Ectodermal cell (in vitro differentiated cells): ENCODE measurements around the gene GFOD2. TPM values are rescaled to one million over a fixed set of nuclear protein-coding genes. Genes with fewer than 3 reads are reported as not detected.
A peak's percentile ranks its signal among the peaks of the same experiment; 100 is the strongest.

Source experiments
- H3K27ac ChIP-seq: 2 replicates; pipeline ENCODE4 v1.7.0; 2013; ENCODE audit warnings: mild to moderate bottlenecking, low read depth, low read length; ENCODE audit not compliant: insufficient read depth, poor library complexity, severe bottlenecking
- H3K27me3 ChIP-seq: 2 replicates; pipeline ENCODE4 v1.7.0; 2013; ENCODE audit warnings: mild to moderate bottlenecking, low read length; ENCODE audit not compliant: insufficient read depth, control insufficient read depth, poor library complexity, severe bottlenecking
- H3K36me3 ChIP-seq: one replicate; pipeline ENCODE4 v1.7.0; 2013; ENCODE audit warnings: low read length; ENCODE audit not compliant: control insufficient read depth, insufficient read depth
- H3K4me1 ChIP-seq: one replicate; pipeline ENCODE4 v1.7.0; 2013; ENCODE audit warnings: low read length; ENCODE audit not compliant: control insufficient read depth, insufficient read depth
- H3K4me3 ChIP-seq: 2 replicates; pipeline ENCODE4 v1.7.0; 2013; ENCODE audit warnings: low read depth, low read length, control low read depth; ENCODE audit not compliant: insufficient read depth
- H3K9me3 ChIP-seq: 2 replicates; pipeline ENCODE4 v1.7.0; 2013; ENCODE audit warnings: mild to moderate bottlenecking, low read length, moderate library complexity; ENCODE audit not compliant: control insufficient read depth
- WGBS, 2 experiments: methylation state at CpG; one replicate each; pipeline ENCODE4 v1.1.7; 2013; ENCODE audit warnings: missing lambda C conversion rate in 2 of 2; 5-methylcytosine and 5-hydroxymethylcytosine counted together
- polyA plus RNA-seq, 4 experiments: library from polyadenylated mRNA; stranded (reverse); fragments of 50-300 nt; gene quantifications; one replicate each; pipeline ENCODE4 v1.2.3, GENCODE V29; 2013

The GFOD2 gene, protein sequence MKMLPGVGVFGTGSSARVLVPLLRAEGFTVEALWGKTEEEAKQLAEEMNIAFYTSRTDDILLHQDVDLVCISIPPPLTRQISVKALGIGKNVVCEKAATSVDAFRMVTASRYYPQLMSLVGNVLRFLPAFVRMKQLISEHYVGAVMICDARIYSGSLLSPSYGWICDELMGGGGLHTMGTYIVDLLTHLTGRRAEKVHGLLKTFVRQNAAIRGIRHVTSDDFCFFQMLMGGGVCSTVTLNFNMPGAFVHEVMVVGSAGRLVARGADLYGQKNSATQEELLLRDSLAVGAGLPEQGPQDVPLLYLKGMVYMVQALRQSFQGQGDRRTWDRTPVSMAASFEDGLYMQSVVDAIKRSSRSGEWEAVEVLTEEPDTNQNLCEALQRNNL
- 27.2 TPM for polyA plus RNA-seq (2013, experiment 1 of 4)
- 25.7 TPM for polyA plus RNA-seq (2013, experiment 2 of 4)
- 18.5 TPM for polyA plus RNA-seq (2013, experiment 3 of 4)
- 20.8 TPM for polyA plus RNA-seq (2013, experiment 4 of 4)

DNA sequence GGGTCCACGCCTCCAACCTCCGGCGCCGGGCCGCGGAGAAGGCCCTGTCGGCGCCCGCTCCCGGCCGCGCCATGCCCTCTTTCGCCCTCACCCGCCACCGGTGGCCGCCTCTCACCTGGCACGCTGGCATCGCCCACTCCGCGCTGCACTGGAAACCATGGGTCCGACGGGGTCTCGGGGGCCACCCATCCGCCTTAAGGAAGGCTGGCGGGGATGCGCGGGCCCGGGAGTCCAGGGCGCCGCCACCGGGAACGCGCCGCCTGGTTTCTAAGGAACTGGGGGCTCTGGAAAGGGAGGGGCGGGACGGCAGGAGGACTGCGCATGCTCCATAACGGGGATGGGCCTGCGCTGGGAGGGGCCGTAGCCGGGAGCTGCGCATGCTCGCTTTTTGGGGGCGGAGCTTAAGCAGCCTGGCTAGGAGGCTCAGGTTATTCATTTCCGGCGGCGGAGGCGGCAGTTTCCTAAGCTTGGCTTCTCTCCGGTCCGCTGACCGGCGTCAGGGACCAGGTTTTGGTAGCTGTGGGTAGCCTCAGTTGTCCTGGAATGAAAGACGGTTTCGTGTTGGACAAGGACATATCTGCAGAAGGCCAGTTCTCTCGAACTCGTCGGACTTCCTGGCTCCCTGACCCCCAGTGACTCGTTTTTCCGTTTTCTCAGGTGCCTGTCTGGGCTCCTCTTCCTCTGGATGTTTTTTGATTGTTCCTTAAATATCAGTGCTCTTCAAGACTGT is at the start of gene GFOD2:
GFOD2 (minus strand) TSS at position 269 of the 730 bp plus-strand sequence. CDS start 33,601 bp downstream, outside the sequence.
- Histone ChIP-seq H3K9me3 (no peaks in the 10 kb centered on the region), H3K4me1 (peaks cover 10% of the 10 kb centered on the region), H3K4me3 (peak within 1 kb of the TSS; percentile 91), H3K27me3 (no peaks in the 10 kb centered on the region), H3K36me3 (no peaks in the 10 kb centered on the region), H3K27ac (no peak within 1 kb of the TSS)
- 0% methylated on average over 59 of the region's 59 CpGs for WGBS, 2 experiments

DNA sequence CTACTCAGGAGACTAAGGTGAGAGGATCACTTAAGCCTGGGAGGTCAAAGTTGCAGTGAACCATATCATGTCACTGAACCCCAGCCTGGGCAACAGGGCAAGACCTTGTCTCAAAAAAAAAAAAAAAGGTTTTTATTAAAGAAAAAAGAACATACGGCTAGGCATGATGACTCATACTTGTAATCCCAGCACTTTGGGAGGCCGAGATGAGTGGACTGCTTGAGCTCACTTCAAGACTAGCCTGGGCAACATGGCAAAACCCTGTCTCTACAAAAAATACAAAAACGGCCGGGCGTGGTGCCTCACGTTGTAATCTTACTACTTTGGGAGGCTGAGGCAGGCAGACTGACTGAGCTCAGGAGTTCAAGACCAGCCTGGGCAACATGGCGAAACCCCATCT is 48.8 kb upstream of the GFOD2 start:
- no peak overlapping the region for H3K27ac ChIP-seq
- H3K4me3 ChIP-seq: no peak overlapping the region
- peaks cover 5% of the 10 kb centered on the region for H3K4me1 ChIP-seq
- no peaks in the 10 kb centered on the region for H3K9me3 ChIP-seq
- no peaks in the 10 kb centered on the region for H3K27me3 ChIP-seq
- H3K36me3 ChIP-seq: no peaks in the 10 kb centered on the region
- WGBS, 2 experiments: 90 to 96% methylated on average over 7 of the region's 7 CpGs

GRCh38 chr16:67766291-67766690 is 47.2 kb upstream of the GFOD2 start:
- no peaks in the 10 kb centered on the region for H3K9me3 ChIP-seq
- H3K4me3 ChIP-seq: no peak overlapping the region
- H3K27ac ChIP-seq: no peak overlapping the region
- peaks cover 5% of the 10 kb centered on the region for H3K4me1 ChIP-seq
- no peaks in the 10 kb centered on the region for H3K27me3 ChIP-seq
- 87 to 91% methylated on average over 4 of the region's 4 CpGs for WGBS, 2 experiments
- no peaks in the 10 kb centered on the region for H3K36me3 ChIP-seq

DNA sequence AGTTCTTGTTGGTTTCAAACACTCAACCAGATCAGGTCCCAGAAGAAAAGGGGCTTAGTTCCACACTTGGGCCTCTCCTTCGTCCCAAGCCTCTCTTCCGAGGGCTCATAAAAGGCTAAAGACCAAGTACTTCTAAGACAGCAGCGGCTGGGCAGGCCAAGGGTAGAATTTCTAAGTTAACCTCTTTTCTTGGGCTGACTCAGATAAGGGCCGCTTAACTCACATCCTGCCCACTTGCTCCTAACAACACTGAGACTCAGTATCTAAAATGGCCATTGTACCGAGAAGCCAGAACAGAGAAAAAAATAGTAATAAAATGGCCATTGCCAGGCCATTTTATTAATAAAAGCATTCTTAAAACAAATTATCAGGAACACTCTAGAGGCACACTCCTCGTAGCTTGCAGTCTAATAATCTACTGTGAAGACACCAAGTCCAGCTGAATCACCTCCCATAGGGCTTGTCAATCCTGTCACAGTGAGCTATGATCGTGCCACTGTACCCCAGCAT is 45.1 kb upstream of the GFOD2 start:
- Histone ChIP-seq H3K4me1 (peaks cover 5% of the 10 kb centered on the region), H3K9me3 (no peaks in the 10 kb centered on the region), H3K36me3 (no peaks in the 10 kb centered on the region), H3K27ac (no peak overlapping the region), H3K4me3 (no peak overlapping the region), H3K27me3 (no peaks in the 10 kb centered on the region)
- 92 to 97% methylated on average over 7 of the region's 7 CpGs for WGBS, 2 experiments

DNA sequence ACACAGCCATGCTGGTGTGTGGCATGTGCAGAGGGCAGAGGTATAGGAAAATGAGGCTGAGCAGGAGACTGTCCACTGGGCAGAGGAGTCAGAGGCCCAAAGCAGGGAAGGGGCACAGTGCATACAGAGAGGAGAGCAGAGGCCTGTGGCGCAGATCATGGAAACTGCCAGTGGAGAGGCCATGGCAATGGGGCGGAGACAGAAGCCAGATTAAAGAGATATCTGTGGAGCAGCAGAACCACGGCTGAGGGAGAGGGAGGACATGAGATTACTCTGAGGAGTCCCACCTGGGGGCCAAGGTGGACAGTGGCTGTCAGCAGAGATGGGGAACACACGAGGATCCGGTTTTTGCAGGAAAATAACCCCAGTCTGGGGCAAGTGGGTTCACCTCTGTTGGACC is 44.0 kb upstream of the GFOD2 start:
- Histone ChIP-seq H3K9me3 (no peaks in the 10 kb centered on the region), H3K4me3 (no peak overlapping the region), H3K27me3 (no peaks in the 10 kb centered on the region), H3K36me3 (no peaks in the 10 kb centered on the region), H3K27ac (no peak overlapping the region), H3K4me1 (peaks cover 5% of the 10 kb centered on the region)
- WGBS, 2 experiments: 96 to 97% methylated on average over 5 of the region's 5 CpGs

- Histone ChIP-seq H3K4me3 (no peak overlapping the region), H3K27ac (no peak overlapping the region), H3K9me3 (no peaks in the 10 kb centered on the region), H3K4me1 (peaks cover 5% of the 10 kb centered on the region), H3K27me3 (no peaks in the 10 kb centered on the region), H3K36me3 (no peaks in the 10 kb centered on the region)
- 94 to 95% methylated on average over 2 of the region's 2 CpGs for WGBS, 2 experiments
Measured at GRCh38 chr16:67762385-67762784, 43.3 kb upstream of the GFOD2 start.

DNA sequence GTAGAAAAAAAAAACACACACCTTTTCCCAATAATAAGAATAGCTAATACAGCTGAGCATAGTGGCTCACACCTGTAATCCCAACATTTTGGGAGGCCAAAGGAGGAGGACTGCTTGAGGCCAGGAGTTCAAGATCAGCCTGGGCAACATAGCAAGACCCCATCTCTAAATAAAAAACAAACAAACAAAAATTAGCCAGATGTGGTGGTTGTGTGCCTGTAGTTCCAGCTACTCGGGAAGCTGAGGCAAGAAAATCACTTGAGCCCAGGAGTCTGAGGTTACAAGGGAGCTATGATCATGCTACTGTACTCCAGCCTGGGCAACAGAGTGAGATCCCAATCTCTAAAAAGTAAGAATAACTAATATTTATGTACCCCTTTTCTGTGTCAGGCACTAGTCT is 42.8 kb upstream of the GFOD2 start:
- no peaks in the 10 kb centered on the region for H3K9me3 ChIP-seq
- 85 to 100% methylated on average over 1 of the region's 1 CpG for WGBS, 2 experiments
- H3K4me3 ChIP-seq: no peak overlapping the region
- H3K27ac ChIP-seq: no peak overlapping the region
- peaks cover 3% of the 10 kb centered on the region for H3K4me1 ChIP-seq
- no peaks in the 10 kb centered on the region for H3K36me3 ChIP-seq
- no peaks in the 10 kb centered on the region for H3K27me3 ChIP-seq

DNA sequence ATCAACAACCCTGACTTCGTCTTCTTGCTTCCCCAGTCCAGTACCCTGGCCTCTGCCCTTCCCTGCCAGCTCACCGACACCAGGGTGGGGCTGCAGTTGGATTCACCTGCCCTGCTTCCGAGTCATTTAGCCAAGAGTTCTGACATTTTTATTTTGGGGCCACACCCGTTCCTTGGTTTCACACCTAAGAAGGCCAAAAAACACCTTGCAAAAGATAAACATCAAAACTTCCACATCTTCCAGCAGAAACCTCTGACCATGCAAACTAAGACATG is 41.8 kb upstream of the GFOD2 start:
- H3K4me1 ChIP-seq: no peaks in the 10 kb centered on the region
- H3K9me3 ChIP-seq: no peaks in the 10 kb centered on the region
- H3K27me3 ChIP-seq: no peaks in the 10 kb centered on the region
- no peak overlapping the region for H3K4me3 ChIP-seq
- WGBS, 2 experiments: 91 to 94% methylated on average over 4 of the region's 4 CpGs
- H3K36me3 ChIP-seq: no peaks in the 10 kb centered on the region
- H3K27ac ChIP-seq: no peak overlapping the region

- Histone ChIP-seq H3K4me1 (no peaks in the 10 kb centered on the region), H3K9me3 (no peaks in the 10 kb centered on the region), H3K27ac (no peak overlapping the region), H3K4me3 (no peak overlapping the region), H3K27me3 (no peaks in the 10 kb centered on the region), H3K36me3 (no peaks in the 10 kb centered on the region)
- 93 to 95% methylated on average over 8 of the region's 8 CpGs for whole genome bisulfite sequencing, 2 experiments
Measured at GRCh38 chr16:67760206-67760955, 41.3 kb upstream of the GFOD2 start.

GRCh38 chr16:67758966-67759365 is 39.9 kb upstream of the GFOD2 start:
- Histone ChIP-seq H3K9me3 (no peaks in the 10 kb centered on the region), H3K4me1 (no peaks in the 10 kb centered on the region), H3K4me3 (no peak overlapping the region), H3K27ac (no peak overlapping the region), H3K36me3 (no peaks in the 10 kb centered on the region), H3K27me3 (no peaks in the 10 kb centered on the region)
- 93 to 99% methylated on average over 7 of the region's 7 CpGs for WGBS, 2 experiments
